ENCODE data around the gene ADAMTS12. TPM values are rescaled to one million over a fixed set of nuclear protein-coding genes. Genes with fewer than 3 reads are reported as not detected.

ADAMTS12 gene
- total RNA-seq, 1 experiment from 2014 or later = not detected

GRCh38 chr5:33631139-33631538 lies 260.7 kb downstream of the ADAMTS12 start:
- BruUV-seq (replicated peaks) = no TSS peak
- CTCF ChIA-PET = no interaction called here
- no peak for DNase-seq (ENCODE audit: unreplicated experiment)
- intact Hi-C loops (cut with micrococcal nuclease) = no loop called here
- peaks cover 10% of the 10 kb centered on the region for H3K27me3 Mint-ChIP-seq (ENCODE audit: insufficient read depth, unreplicated experiment)
- TF ChIP-seq, protein P1, sequence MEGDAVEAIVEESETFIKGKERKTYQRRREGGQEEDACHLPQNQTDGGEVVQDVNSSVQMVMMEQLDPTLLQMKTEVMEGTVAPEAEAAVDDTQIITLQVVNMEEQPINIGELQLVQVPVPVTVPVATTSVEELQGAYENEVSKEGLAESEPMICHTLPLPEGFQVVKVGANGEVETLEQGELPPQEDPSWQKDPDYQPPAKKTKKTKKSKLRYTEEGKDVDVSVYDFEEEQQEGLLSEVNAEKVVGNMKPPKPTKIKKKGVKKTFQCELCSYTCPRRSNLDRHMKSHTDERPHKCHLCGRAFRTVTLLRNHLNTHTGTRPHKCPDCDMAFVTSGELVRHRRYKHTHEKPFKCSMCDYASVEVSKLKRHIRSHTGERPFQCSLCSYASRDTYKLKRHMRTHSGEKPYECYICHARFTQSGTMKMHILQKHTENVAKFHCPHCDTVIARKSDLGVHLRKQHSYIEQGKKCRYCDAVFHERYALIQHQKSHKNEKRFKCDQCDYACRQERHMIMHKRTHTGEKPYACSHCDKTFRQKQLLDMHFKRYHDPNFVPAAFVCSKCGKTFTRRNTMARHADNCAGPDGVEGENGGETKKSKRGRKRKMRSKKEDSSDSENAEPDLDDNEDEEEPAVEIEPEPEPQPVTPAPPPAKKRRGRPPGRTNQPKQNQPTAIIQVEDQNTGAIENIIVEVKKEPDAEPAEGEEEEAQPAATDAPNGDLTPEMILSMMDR (IDR thresholded peaks at IDR 0.05; ENCODE audit: unreplicated experiment) = no peak
- no peak overlapping the region for H3K4me3 Mint-ChIP-seq (ENCODE audit: unreplicated experiment)
- H3K36me3 Mint-ChIP-seq (ENCODE audit: insufficient read depth, unreplicated experiment) = no peaks in the 10 kb centered on the region
- H3K27ac Mint-ChIP-seq (ENCODE audit: low read depth, unreplicated experiment) = no peak overlapping the region
- POLR2A ChIA-PET = interaction anchor here (0.6 to 1.0 kb wide), 2 partner anchors 15 to 263 kb away, joined by 3 read pairs; no protein-coding TSS in a partner anchor
- no peaks in the 10 kb centered on the region for H3K4me1 Mint-ChIP-seq (ENCODE audit: insufficient read depth, unreplicated experiment)
- H3K9me3 Mint-ChIP-seq (ENCODE audit: unreplicated experiment) = no peaks in the 10 kb centered on the region

GRCh38 chr5:33629999-33630398 lies 261.8 kb downstream of the ADAMTS12 start:
- Mint-ChIP-seq H3K9me3 (ENCODE audit: unreplicated experiment) (no peaks in the 10 kb centered on the region), H3K4me1 (ENCODE audit: insufficient read depth, unreplicated experiment) (no peaks in the 10 kb centered on the region), H3K27ac (ENCODE audit: low read depth, unreplicated experiment) (no peak overlapping the region), H3K4me3 (ENCODE audit: unreplicated experiment) (no peak overlapping the region), H3K27me3 (ENCODE audit: insufficient read depth, unreplicated experiment) (peaks cover 10% of the 10 kb centered on the region), H3K36me3 (ENCODE audit: insufficient read depth, unreplicated experiment) (no peaks in the 10 kb centered on the region)
- TF ChIP-seq, protein P1 (IDR thresholded peaks at IDR 0.05; ENCODE audit: unreplicated experiment) = no peak
- ChIA-PET CTCF (no interaction called here), POLR2A (interaction anchor here (0.7 kb wide), 1 partner anchor 108 kb away, joined by 3 read pairs; no protein-coding TSS in a partner anchor)
- no peak for DNase-seq (ENCODE audit: unreplicated experiment)
- intact Hi-C loops (cut with micrococcal nuclease) = no loop called here
- no TSS peak for BruUV-seq (replicated peaks)

DNA sequence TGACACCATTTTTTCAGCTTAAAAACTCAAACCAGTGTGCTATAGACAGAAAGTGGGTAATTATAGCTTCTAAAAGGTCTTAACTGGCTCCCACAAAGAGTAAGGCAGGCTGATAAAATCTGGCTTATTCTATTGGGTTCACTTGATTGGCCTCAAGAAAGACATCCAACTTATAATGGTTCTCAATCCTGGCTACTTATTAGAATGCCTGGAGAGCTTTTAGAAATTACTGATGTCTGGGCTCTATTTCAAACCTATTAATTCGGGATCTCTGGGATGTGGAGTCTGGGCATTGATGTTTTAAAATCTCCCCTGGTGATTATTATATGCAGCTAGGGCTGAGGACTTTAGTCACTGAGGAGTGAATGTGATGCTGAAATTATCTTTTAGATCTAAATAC lies 263.0 kb downstream of the ADAMTS12 start:
- CTCF ChIA-PET = interaction anchor here (1.1 kb wide), 1 partner anchor 306 kb away, joined by 3 read pairs; no protein-coding TSS in a partner anchor
- DNase-seq (ENCODE audit: unreplicated experiment) = no peak

GRCh38 chr5:33621514-33621913 lies 270.3 kb downstream of the ADAMTS12 start:
- intact Hi-C loops (cut with micrococcal nuclease) = no loop called here
- no peaks in the 10 kb centered on the region for H3K9me3 Mint-ChIP-seq (ENCODE audit: unreplicated experiment)
- no TSS peak for BruUV-seq (replicated peaks)
- TF ChIP-seq, protein P1 (IDR thresholded peaks at IDR 0.05; ENCODE audit: unreplicated experiment) = no peak
- ChIA-PET POLR2A (no interaction called here), CTCF (no interaction called here)
- no peaks in the 10 kb centered on the region for H3K4me1 Mint-ChIP-seq (ENCODE audit: insufficient read depth, unreplicated experiment)
- H3K27ac Mint-ChIP-seq (ENCODE audit: low read depth, unreplicated experiment) = no peak overlapping the region
- H3K27me3 Mint-ChIP-seq (ENCODE audit: insufficient read depth, unreplicated experiment) = peaks cover 22% of the 10 kb centered on the region
- no peak for DNase-seq (ENCODE audit: unreplicated experiment)
- H3K4me3 Mint-ChIP-seq (ENCODE audit: unreplicated experiment) = no peak overlapping the region
- H3K36me3 Mint-ChIP-seq (ENCODE audit: insufficient read depth, unreplicated experiment) = no peaks in the 10 kb centered on the region

More for the DNA sequence above, 263.0 kb downstream of the ADAMTS12 start:
- intact Hi-C loops (cut with micrococcal nuclease) = no loop called here
- Mint-ChIP-seq H3K4me1 (ENCODE audit: insufficient read depth, unreplicated experiment) (no peaks in the 10 kb centered on the region), H3K36me3 (ENCODE audit: insufficient read depth, unreplicated experiment) (no peaks in the 10 kb centered on the region), H3K4me3 (ENCODE audit: unreplicated experiment) (no peak overlapping the region), H3K27ac (ENCODE audit: low read depth, unreplicated experiment) (no peak overlapping the region), H3K27me3 (ENCODE audit: insufficient read depth, unreplicated experiment) (peaks cover 18% of the 10 kb centered on the region), H3K9me3 (ENCODE audit: unreplicated experiment) (no peaks in the 10 kb centered on the region)
- TF ChIP-seq, protein P1 (IDR thresholded peaks at IDR 0.05; ENCODE audit: unreplicated experiment) = no peak
- BruUV-seq (replicated peaks) = no TSS peak
- POLR2A ChIA-PET = no interaction called here
